A549 (cell line): ENCODE results near the gene TNS1.

ENCODE experiments used
- CEBPB ChIP-seq, 2 experiments: fragments of >200 bp in 1 of 2; sonication (Bioruptor Twin) in 1 of 2; formaldehyde crosslinking in 1 of 2; IDR thresholded peaks; 2 replicates each; pipeline ENCODE4 v1.6.1; 2012 to 2016
- CTCF ChIP-seq: fragments of >200 bp; sonication (Bioruptor Twin); formaldehyde crosslinking; IDR thresholded peaks from 3 replicates; pipeline ENCODE4 v1.5.1; 2016
- JUN ChIP-seq, 2 experiments: fragments of >200 bp; sonication (Bioruptor Twin); formaldehyde crosslinking; IDR thresholded peaks; 2 replicates in 1 of 2; 3 replicates in 1 of 2; pipeline ENCODE4 v1.6.1; 2016 to 2017

- TF ChIP-seq CEBPB (IDR thresholded peaks at IDR 0.05) (no peak), CTCF (no peak), JUN (IDR thresholded peaks at IDR 0.05) (no peak)
Measured at GRCh38 chr2:217880287-217880889, 122.4 kb downstream of the TNS1 start.
